Bronchial epithelial cell (primary cell): ENCODE measurements around the gene SLC6A12. TPM values are rescaled to one million over a fixed set of nuclear protein-coding genes. Genes with fewer than 3 reads are reported as not detected.
A peak's percentile ranks its signal among the peaks of the same experiment; 100 is the strongest.

Source experiments
- DNase-seq: peaks from one replicate; pipeline ENCODE4 v3.0.0-alpha.2; 2010; ENCODE audit warnings: low read depth
- FAIRE-seq: peaks from 2 replicates; lab custom pipeline; 2011; peaks lifted over from hg19 to GRCh38; lab: Jason Lieb, UNC
- H3K27me3 ChIP-seq: 2 replicates; pipeline ENCODE4 v1.5.1; 2011; ENCODE audit warnings: low read length; ENCODE audit not compliant: control insufficient read depth, insufficient read depth
- H3K36me3 ChIP-seq: 2 replicates; pipeline ENCODE4 v1.5.1; 2011; ENCODE audit warnings: low read length; ENCODE audit not compliant: control insufficient read depth, insufficient read depth
- H3K4me3 ChIP-seq: 2 replicates; pipeline ENCODE4 v1.5.1; 2011; ENCODE audit warnings: mild to moderate bottlenecking, low read depth, low read length, control low read depth
- CTCF ChIP-seq: IDR thresholded peaks from 2 replicates; pipeline ENCODE4 v1.5.1; 2011; ENCODE audit warnings: mild to moderate bottlenecking, moderate library complexity, low read length, control low read depth, inconsistent platforms; ENCODE audit not compliant: insufficient read depth, severe bottlenecking
- total RNA-seq: library from RNA; depleted of rRNA; stranded (reverse); fragments of >200 nt; gene quantifications from 2 replicates; pipeline ENCODE4 v1.2.1, GENCODE V29; 2014

Gene SLC6A12
- total RNA-seq, 1 donor from 2014 or later = not detected

GRCh38 chr12:197911-198695, 15.9 kb downstream of the SLC6A12 start:
- no peak for TF ChIP-seq CTCF
- no peak overlapping the region for H3K4me3 ChIP-seq
- no peaks in the 10 kb centered on the region for H3K36me3 ChIP-seq
- DNase-seq (no peak), FAIRE-seq (no peak)
- peaks cover 4% of the 10 kb centered on the region for H3K27me3 ChIP-seq

- TF ChIP-seq CTCF = no peak
- Histone ChIP-seq H3K27me3 (peaks cover 4% of the 10 kb centered on the region), H3K4me3 (no peak overlapping the region), H3K36me3 (no peaks in the 10 kb centered on the region)
- FAIRE-seq (no peak), DNase-seq (no peak)
These were observed 16.6 kb downstream of the SLC6A12 start for GRCh38 chr12:197347-197746.

GRCh38 chr12:196436-196835, 17.5 kb downstream of the SLC6A12 start:
- FAIRE-seq (peak; percentile 87), DNase-seq (no peak)
- no peak for TF ChIP-seq CTCF
- Histone ChIP-seq H3K36me3 (no peaks in the 10 kb centered on the region), H3K27me3 (peaks cover 4% of the 10 kb centered on the region), H3K4me3 (no peak overlapping the region)

GRCh38 chr12:195951-196350, 18.0 kb downstream of the SLC6A12 start:
- DNase-seq (no peak), FAIRE-seq (no peak)
- Histone ChIP-seq H3K27me3 (peaks cover 4% of the 10 kb centered on the region), H3K36me3 (no peaks in the 10 kb centered on the region), H3K4me3 (no peak overlapping the region)
- TF ChIP-seq CTCF = no peak

- FAIRE-seq (no peak), DNase-seq (no peak)
- no peak for TF ChIP-seq CTCF
These were observed 18.8 kb downstream of the SLC6A12 start for GRCh38 chr12:195156-195555.

GRCh38 chr12:194276-194675, 19.7 kb downstream of the SLC6A12 start:
- H3K4me3 ChIP-seq = no peak overlapping the region
- FAIRE-seq (no peak), DNase-seq (no peak)
- H3K27me3 ChIP-seq = peaks cover 4% of the 10 kb centered on the region
- no peak for TF ChIP-seq CTCF
- no peaks in the 10 kb centered on the region for H3K36me3 ChIP-seq

More at GRCh38 chr12:195156-195555, 18.8 kb downstream of the SLC6A12 start:
- Histone ChIP-seq H3K27me3 (peaks cover 4% of the 10 kb centered on the region), H3K4me3 (no peak overlapping the region), H3K36me3 (no peaks in the 10 kb centered on the region)
